Activated naive CD8-positive, alpha-beta T cell treated with anti-CD3 and anti-CD28 coated beads for 36 hours (primary cell): ENCODE measurements around the gene NFIC. TPM values are rescaled to one million over a fixed set of nuclear protein-coding genes. Genes with fewer than 3 reads are reported as not detected.

Source experiments
- DNase-seq: peaks from one replicate; pipeline ENCODE4 v3.0.0; 2021
- H3K27ac Mint-ChIP-seq: one replicate; pipeline ENCODE4 v1.8.0; 2022; ENCODE audit warnings: mild to moderate bottlenecking, moderate library complexity, mixed read lengths
- H3K27me3 Mint-ChIP-seq: one replicate; pipeline ENCODE4 v1.8.0; 2022; ENCODE audit warnings: mild to moderate bottlenecking, mixed read lengths
- H3K36me3 Mint-ChIP-seq: one replicate; pipeline ENCODE4 v1.8.0; 2021; ENCODE audit warnings: mild to moderate bottlenecking, mixed read lengths
- H3K4me1 Mint-ChIP-seq: one replicate; pipeline ENCODE4 v1.8.0; 2021; ENCODE audit warnings: mixed read lengths
- H3K4me3 Mint-ChIP-seq: one replicate; pipeline ENCODE4 v1.8.0; 2022; ENCODE audit warnings: mild to moderate bottlenecking, moderate library complexity, mixed read lengths
- H3K9me3 Mint-ChIP-seq: one replicate; pipeline ENCODE4 v1.8.0; 2022; ENCODE audit warnings: mixed read lengths
- total RNA-seq, 2 experiments: library from RNA; stranded (reverse); gene quantifications; one replicate each; pipeline ENCODE4 v1.2.3, GENCODE V29; 2021

NFIC gene
- total RNA-seq, 2 experiments from 2014 or later = 19.0 to 19.5 TPM

GRCh38 chr19:3491396-3492119 is 125.2 kb downstream of the NFIC start:
- Mint-ChIP-seq H3K27me3 (no peaks in the 10 kb centered on the region), H3K36me3 (peaks cover 6% of the 10 kb centered on the region), H3K27ac (no peak overlapping the region), H3K4me1 (peaks cover 2% of the 10 kb centered on the region), H3K9me3 (no peaks in the 10 kb centered on the region), H3K4me3 (no peak overlapping the region)
- no peak for DNase-seq

- no peak for DNase-seq
These were observed 125.9 kb downstream of the NFIC start for GRCh38 chr19:3492131-3492839.

GRCh38 chr19:3492919-3493318 is 126.5 kb downstream of the NFIC start:
- Mint-ChIP-seq H3K4me1 (peaks cover 7% of the 10 kb centered on the region), H3K27me3 (no peaks in the 10 kb centered on the region), H3K27ac (no peak overlapping the region), H3K36me3 (peaks cover 11% of the 10 kb centered on the region), H3K4me3 (no peak overlapping the region), H3K9me3 (no peaks in the 10 kb centered on the region)
- DNase-seq = no peak

More at GRCh38 chr19:3492131-3492839, 125.9 kb downstream of the NFIC start:
- Mint-ChIP-seq H3K27me3 (no peaks in the 10 kb centered on the region), H3K36me3 (peaks cover 9% of the 10 kb centered on the region), H3K4me1 (peaks cover 5% of the 10 kb centered on the region), H3K27ac (no peak overlapping the region), H3K9me3 (no peaks in the 10 kb centered on the region), H3K4me3 (no peak overlapping the region)

GRCh38 chr19:3493651-3494050 is 127.3 kb downstream of the NFIC start:
- no peak overlapping the region for H3K4me3 Mint-ChIP-seq
- H3K4me1 Mint-ChIP-seq = peaks cover 12% of the 10 kb centered on the region
- no peaks in the 10 kb centered on the region for H3K27me3 Mint-ChIP-seq
- H3K36me3 Mint-ChIP-seq = peaks cover 13% of the 10 kb centered on the region
- no peaks in the 10 kb centered on the region for H3K9me3 Mint-ChIP-seq
- H3K27ac Mint-ChIP-seq = no peak overlapping the region
- DNase-seq = no peak

GRCh38 chr19:3494051-3494450 is 127.7 kb downstream of the NFIC start:
- Mint-ChIP-seq H3K4me1 (peaks cover 15% of the 10 kb centered on the region), H3K27ac (no peak overlapping the region), H3K4me3 (peak overlapping the region; percentile 0), H3K36me3 (peaks cover 15% of the 10 kb centered on the region), H3K9me3 (no peaks in the 10 kb centered on the region), H3K27me3 (no peaks in the 10 kb centered on the region)
- peak; percentile 45 for DNase-seq

- H3K4me3 Mint-ChIP-seq = peak overlapping the region; percentile 0
- H3K4me1 Mint-ChIP-seq = peaks cover 18% of the 10 kb centered on the region
- no peaks in the 10 kb centered on the region for H3K9me3 Mint-ChIP-seq
- peak overlapping the region; percentile 65 for H3K27ac Mint-ChIP-seq
- H3K36me3 Mint-ChIP-seq = peaks cover 18% of the 10 kb centered on the region
- H3K27me3 Mint-ChIP-seq = no peaks in the 10 kb centered on the region
- DNase-seq = peak; percentile 63
These were observed 128.2 kb downstream of the NFIC start for GRCh38 chr19:3494559-3494958.

- Mint-ChIP-seq H3K27ac (no peak overlapping the region), H3K4me1 (peaks cover 28% of the 10 kb centered on the region), H3K27me3 (peaks cover 6% of the 10 kb centered on the region), H3K9me3 (no peaks in the 10 kb centered on the region), H3K4me3 (no peak overlapping the region), H3K36me3 (peaks cover 23% of the 10 kb centered on the region)
- DNase-seq = no peak
These were observed 130.2 kb downstream of the NFIC start for GRCh38 chr19:3496392-3497273.

GRCh38 chr19:3497757-3498520 is 131.6 kb downstream of the NFIC start:
- no peak for DNase-seq
- Mint-ChIP-seq H3K27me3 (peaks cover 6% of the 10 kb centered on the region), H3K4me1 (peaks cover 28% of the 10 kb centered on the region), H3K4me3 (no peak overlapping the region), H3K27ac (no peak overlapping the region), H3K9me3 (no peaks in the 10 kb centered on the region), H3K36me3 (peaks cover 23% of the 10 kb centered on the region)

- H3K4me3 Mint-ChIP-seq = peak overlapping the region; percentile 84
- peaks cover 30% of the 10 kb centered on the region for H3K4me1 Mint-ChIP-seq
- H3K27me3 Mint-ChIP-seq = peaks cover 6% of the 10 kb centered on the region
- H3K36me3 Mint-ChIP-seq = peaks cover 18% of the 10 kb centered on the region
- no peak for DNase-seq
- no peaks in the 10 kb centered on the region for H3K9me3 Mint-ChIP-seq
- H3K27ac Mint-ChIP-seq = peak overlapping the region; percentile 92
These were observed 133.5 kb downstream of the NFIC start for GRCh38 chr19:3499738-3500428.

GRCh38 chr19:3500429-3501101 is 134.2 kb downstream of the NFIC start, which contains the start of gene DOHH:
DOHH (minus strand) TSS chr19:3500674; CDS start chr19:3496814, 3,860 bp downstream.
- no peaks in the 10 kb centered on the region for H3K9me3 Mint-ChIP-seq

GRCh38 chr19:3501780-3502179 is 135.4 kb downstream of the NFIC start:
- H3K4me3 Mint-ChIP-seq = no peak overlapping the region
- no peak overlapping the region for H3K27ac Mint-ChIP-seq
- peaks cover 6% of the 10 kb centered on the region for H3K27me3 Mint-ChIP-seq
- DNase-seq = no peak
- H3K4me1 Mint-ChIP-seq = peaks cover 36% of the 10 kb centered on the region
- H3K9me3 Mint-ChIP-seq = no peaks in the 10 kb centered on the region
- H3K36me3 Mint-ChIP-seq = peaks cover 18% of the 10 kb centered on the region

More at GRCh38 chr19:3500429-3501101, 134.2 kb downstream of the NFIC start, which contains the start of gene DOHH:
- Mint-ChIP-seq H3K4me3 (peak within 1 kb of the TSS; percentile 84), H3K36me3 (peaks cover 18% of the 10 kb centered on the region), H3K27ac (peak within 1 kb of the TSS; percentile 92), H3K27me3 (peaks cover 6% of the 10 kb centered on the region), H3K4me1 (peaks cover 32% of the 10 kb centered on the region)
- DNase-seq = peak; percentile 94

- no peak for DNase-seq
- Mint-ChIP-seq H3K4me3 (no peak overlapping the region), H3K9me3 (no peaks in the 10 kb centered on the region), H3K27me3 (peaks cover 6% of the 10 kb centered on the region), H3K27ac (no peak overlapping the region), H3K4me1 (peaks cover 40% of the 10 kb centered on the region), H3K36me3 (peaks cover 15% of the 10 kb centered on the region)
These were observed 136.7 kb downstream of the NFIC start for GRCh38 chr19:3503036-3503572.

- Mint-ChIP-seq H3K4me1 (peaks cover 42% of the 10 kb centered on the region), H3K27me3 (peaks cover 6% of the 10 kb centered on the region), H3K36me3 (peaks cover 19% of the 10 kb centered on the region), H3K9me3 (no peaks in the 10 kb centered on the region), H3K27ac (no peak overlapping the region), H3K4me3 (peak overlapping the region; percentile 94)
- no peak for DNase-seq
These were observed 138.4 kb downstream of the NFIC start for GRCh38 chr19:3504735-3505134.
